ENCODE data around the gene SMARCAL1. TPM values are rescaled to one million over a fixed set of nuclear protein-coding genes. Genes with fewer than 3 reads are reported as not detected.
A peak's percentile ranks its signal among the peaks of the same experiment; 100 is the strongest.

The SMARCAL1 gene
- total RNA-seq, 4 donors from 2014 or later = 27.3 to 76.7 (median 34.4) TPM

- no peak for DNase-seq
- H3K27ac ChIP-seq = no peak overlapping the region
- H3K4me1 ChIP-seq = no peaks in the 10 kb centered on the region
- H3K27me3 ChIP-seq = no peaks in the 10 kb centered on the region
- H3K36me3 ChIP-seq = peaks cover 0 to 37% (median 0%) of the 10 kb centered on the region in 3 donors
- H3K9me3 ChIP-seq = no peaks in the 10 kb centered on the region
- TF ChIP-seq POLR2A (IDR thresholded peaks at IDR 0.05) (no peak), CTCF (IDR thresholded peaks at IDR 0.05) (no peak)
- peak overlapping the region in 1 of 4 donors; percentile 18 for H3K4me3 ChIP-seq
Measured at GRCh38 chr2:216474925-216475670, 62.8 kb downstream of the SMARCAL1 start.

DNA sequence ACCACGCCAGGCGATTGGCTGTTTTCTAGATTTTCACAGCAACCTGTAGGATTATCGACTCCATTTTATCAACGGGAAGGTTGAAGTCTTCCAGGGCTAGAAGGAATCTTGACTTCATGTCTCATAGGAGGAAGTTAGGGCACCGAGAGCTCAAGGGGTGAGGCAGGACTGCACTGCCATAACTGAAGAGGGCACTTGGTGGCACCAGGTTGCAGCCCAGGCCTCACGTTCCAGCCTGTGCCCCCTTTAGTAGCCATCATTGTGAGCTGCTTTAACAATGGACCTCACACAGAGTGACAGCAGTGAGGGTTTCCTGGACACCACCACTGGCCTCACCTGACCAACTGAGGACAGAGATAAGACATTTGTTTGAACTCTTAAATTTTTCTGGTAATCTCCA, 63.5 kb downstream of the SMARCAL1 start:
- H3K36me3 ChIP-seq = peaks cover 0 to 43% (median 0%) of the 10 kb centered on the region in 3 donors
- H3K4me3 ChIP-seq = no peak overlapping the region
- no peaks in the 10 kb centered on the region for H3K9me3 ChIP-seq
- no peaks in the 10 kb centered on the region for H3K27me3 ChIP-seq
- DNase-seq = no peak
- no peak overlapping the region for H3K27ac ChIP-seq
- no peaks in the 10 kb centered on the region for H3K4me1 ChIP-seq
- TF ChIP-seq POLR2A (IDR thresholded peaks at IDR 0.05) (no peak), CTCF (IDR thresholded peaks at IDR 0.05) (no peak)

- Histone ChIP-seq H3K27ac (no peak overlapping the region), H3K27me3 (no peaks in the 10 kb centered on the region), H3K4me3 (no peak overlapping the region), H3K36me3 (peaks cover 0 to 45% (median 0%) of the 10 kb centered on the region in 3 donors), H3K4me1 (no peaks in the 10 kb centered on the region), H3K9me3 (no peaks in the 10 kb centered on the region)
- TF ChIP-seq POLR2A (IDR thresholded peaks at IDR 0.05) (no peak), CTCF (IDR thresholded peaks at IDR 0.05) (no peak)
- no peak for DNase-seq
Measured at GRCh38 chr2:216477283-216478035, 65.2 kb downstream of the SMARCAL1 start.

DNA sequence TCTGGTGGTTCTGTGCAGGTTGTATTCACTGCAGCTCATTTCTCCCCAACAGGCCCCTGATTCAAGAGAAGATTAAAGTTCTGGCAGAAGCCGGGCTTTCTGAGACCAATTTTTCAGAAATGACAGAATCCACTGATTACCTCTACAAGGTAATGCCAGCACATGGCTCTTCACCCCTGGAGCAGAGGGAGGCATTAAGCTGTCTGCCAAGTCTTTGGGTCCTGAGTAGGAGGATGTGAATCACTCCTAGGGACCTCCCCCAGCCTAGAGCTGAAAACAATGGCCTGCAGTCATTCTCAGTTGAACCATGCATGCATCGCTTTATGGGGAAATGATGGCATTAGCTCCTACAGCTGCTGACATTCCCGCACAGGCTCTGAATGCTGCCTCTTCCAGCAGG, 65.9 kb downstream of the SMARCAL1 start:
- TF ChIP-seq CTCF (IDR thresholded peaks at IDR 0.05) (no peak), POLR2A (IDR thresholded peaks at IDR 0.05) (no peak)
- Histone ChIP-seq H3K9me3 (no peaks in the 10 kb centered on the region), H3K27me3 (no peaks in the 10 kb centered on the region), H3K27ac (no peak overlapping the region), H3K4me1 (no peaks in the 10 kb centered on the region), H3K36me3 (peaks cover 0 to 52% (median 0%) of the 10 kb centered on the region in 3 donors), H3K4me3 (no peak overlapping the region)
- DNase-seq = no peak

DNA sequence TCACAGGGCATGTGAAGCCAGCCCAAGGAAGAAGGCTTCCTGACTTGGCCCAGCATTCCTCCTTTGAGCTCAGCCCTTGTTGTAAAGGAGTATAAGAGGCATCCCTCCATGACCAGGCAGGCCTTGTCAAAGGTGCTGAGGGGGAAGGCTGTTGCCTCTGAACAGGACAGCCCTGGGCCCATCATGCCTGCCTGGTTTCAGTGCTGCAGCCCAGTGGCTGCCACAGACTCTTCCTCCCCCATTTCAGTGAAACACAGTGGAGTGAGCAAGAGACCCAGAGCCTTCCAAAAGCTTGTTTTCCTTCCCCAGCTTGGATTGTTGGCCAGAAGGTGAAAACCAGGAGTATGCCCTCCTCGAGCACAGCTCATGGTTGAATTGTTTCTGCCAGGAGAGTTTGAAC, 66.5 kb downstream of the SMARCAL1 start:
- Histone ChIP-seq H3K36me3 (peaks cover 0 to 56% (median 0%) of the 10 kb centered on the region in 3 donors), H3K4me3 (no peak overlapping the region), H3K9me3 (no peaks in the 10 kb centered on the region), H3K4me1 (no peaks in the 10 kb centered on the region), H3K27me3 (no peaks in the 10 kb centered on the region), H3K27ac (no peak overlapping the region)
- no peak for DNase-seq
- TF ChIP-seq POLR2A (IDR thresholded peaks at IDR 0.05) (no peak), CTCF (IDR thresholded peaks at IDR 0.05) (no peak)

Data from Peyer's patch (tissue), 4 donors.